ENCODE measurements around the gene NTRK2. TPM values are rescaled to one million over a fixed set of nuclear protein-coding genes. Genes with fewer than 3 reads are reported as not detected.

NTRK2 gene
- total RNA-seq, 6 experiments from 2014 or later = 0.18 to 0.49 (median 0.30) TPM

- no peak overlapping the region for H3K27ac ChIP-seq
- TF ChIP-seq POLR2A (IDR thresholded peaks at IDR 0.05) (no peak), CTCF (IDR thresholded peaks at IDR 0.05) (no peak)
- intact Hi-C loops (cut with DNase I) = no loop called here
- H3K4me3 ChIP-seq = no peak overlapping the region
- no peak for DNase-seq
- no peaks in the 10 kb centered on the region for H3K4me1 ChIP-seq
- H3K36me3 ChIP-seq = no peaks in the 10 kb centered on the region
- H3K9me3 ChIP-seq = no peaks in the 10 kb centered on the region
- H3K27me3 ChIP-seq = no peaks in the 10 kb centered on the region
- 31% methylated on average over 2 of the region's 2 CpGs for WGBS (ENCODE audit: insufficient coverage, low coverage, low lambda C conversion rate, missing lambda C conversion rate)
- no peak for ATAC-seq
Measured at GRCh38 chr9:84799251-84799650, 129.7 kb downstream of the NTRK2 start.

DNA sequence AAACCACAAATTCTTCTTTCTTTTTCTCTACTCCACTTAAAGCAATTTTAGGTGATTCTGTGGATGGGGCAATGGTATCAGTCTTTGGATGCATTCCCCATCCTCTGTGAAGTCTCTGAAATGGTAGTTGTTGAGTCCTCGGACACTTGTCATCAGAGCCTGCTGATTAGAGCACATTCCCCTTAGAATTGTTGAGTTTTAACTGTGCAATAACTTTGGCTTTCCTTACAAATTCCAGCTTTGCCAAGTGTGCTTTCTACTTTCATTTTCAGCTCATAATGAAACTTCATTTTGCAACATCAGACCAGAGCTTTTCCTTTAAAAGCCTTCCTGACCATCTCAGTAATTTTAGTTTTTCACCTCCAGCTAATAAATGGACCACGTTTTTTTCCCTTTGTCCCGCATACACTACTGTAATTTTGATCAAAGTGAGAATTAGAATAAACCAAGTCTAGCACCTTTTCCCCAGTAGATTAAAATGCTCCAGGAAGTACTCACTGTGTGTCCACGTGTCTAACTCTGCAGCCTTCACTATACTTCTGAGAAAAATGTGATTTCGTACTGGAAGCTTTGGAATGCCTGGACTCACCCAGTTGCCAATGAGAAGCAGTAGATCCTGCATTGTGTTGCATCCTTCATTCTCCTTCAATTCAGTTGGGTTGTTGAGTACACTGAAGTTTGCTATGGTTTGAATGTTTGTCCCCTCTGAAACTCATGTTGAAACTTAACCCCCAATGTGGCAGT is 135.6 kb downstream of the NTRK2 start:
- no peak overlapping the region for H3K27ac ChIP-seq
- H3K4me3 ChIP-seq = no peak overlapping the region
- DNase-seq (no peak), ATAC-seq (peak in 3 of 4 donors; percentile 30 to 55 (median 48))
- no peaks in the 10 kb centered on the region for H3K9me3 ChIP-seq
- WGBS (ENCODE audit: insufficient coverage, low coverage, low lambda C conversion rate, missing lambda C conversion rate) = 16% methylated on average over 5 of the region's 5 CpGs
- TF ChIP-seq POLR2A (IDR thresholded peaks at IDR 0.05) (no peak), CTCF (IDR thresholded peaks at IDR 0.05) (no peak)
- intact Hi-C loops (cut with DNase I) = no loop called here
- H3K36me3 ChIP-seq = no peaks in the 10 kb centered on the region
- no peaks in the 10 kb centered on the region for H3K27me3 ChIP-seq
- no peaks in the 10 kb centered on the region for H3K4me1 ChIP-seq

- intact Hi-C loops (cut with DNase I) = no loop called here
- ATAC-seq = no peak
Measured at GRCh38 chr9:84807431-84807830, 137.9 kb downstream of the NTRK2 start.

DNA sequence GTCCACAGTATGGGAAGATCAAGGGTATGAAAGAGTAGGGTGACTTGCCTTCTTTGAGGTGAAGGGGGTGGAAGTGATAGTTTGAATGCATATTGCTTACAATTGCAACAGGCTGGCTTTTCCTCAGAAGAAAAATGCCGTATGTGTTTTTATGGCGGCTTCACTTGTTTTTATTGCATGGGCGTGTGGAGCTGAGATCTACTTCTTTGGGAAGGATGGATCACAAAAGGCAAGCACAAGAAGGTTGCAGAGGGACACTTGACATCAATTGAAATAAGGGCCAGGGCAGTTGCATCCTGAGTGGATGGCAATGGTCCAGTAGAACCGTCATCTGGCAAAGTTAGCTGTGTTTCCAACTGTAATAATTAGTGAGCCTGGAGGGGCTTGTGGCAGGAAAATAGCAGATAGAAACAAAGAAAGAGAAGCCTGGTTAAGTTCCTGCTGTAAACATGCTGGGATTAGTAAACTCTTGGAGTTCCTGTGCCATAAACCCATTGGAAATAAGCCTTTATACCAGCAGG is 138.4 kb downstream of the NTRK2 start:
- H3K27ac ChIP-seq = no peak overlapping the region
- 75% methylated on average over 4 of the region's 4 CpGs for WGBS (ENCODE audit: insufficient coverage, low coverage, low lambda C conversion rate, missing lambda C conversion rate)
- H3K4me1 ChIP-seq = no peaks in the 10 kb centered on the region
- H3K4me3 ChIP-seq = no peak overlapping the region
- no peaks in the 10 kb centered on the region for H3K36me3 ChIP-seq
- TF ChIP-seq CTCF (IDR thresholded peaks at IDR 0.05) = no peak
- TF ChIP-seq POLR2A (IDR thresholded peaks at IDR 0.05) = no peak
- no peaks in the 10 kb centered on the region for H3K27me3 ChIP-seq
- no peaks in the 10 kb centered on the region for H3K9me3 ChIP-seq
- intact Hi-C loops (cut with DNase I) = no loop called here
- ATAC-seq = no peak
- DNase-seq = no peak

More at GRCh38 chr9:84807431-84807830, 137.9 kb downstream of the NTRK2 start:
- Histone ChIP-seq H3K4me1 (no peaks in the 10 kb centered on the region), H3K36me3 (no peaks in the 10 kb centered on the region), H3K27ac (no peak overlapping the region), H3K27me3 (no peaks in the 10 kb centered on the region), H3K4me3 (no peak overlapping the region), H3K9me3 (no peaks in the 10 kb centered on the region)
- TF ChIP-seq POLR2A (IDR thresholded peaks at IDR 0.05) (no peak), CTCF (IDR thresholded peaks at IDR 0.05) (no peak)
- no peak for DNase-seq
- 61% methylated on average over 5 of the region's 5 CpGs for WGBS (ENCODE audit: insufficient coverage, low coverage, low lambda C conversion rate, missing lambda C conversion rate)
